Measurements from ENCODE around the gene MID2. TPM values are rescaled to one million over a fixed set of nuclear protein-coding genes. Genes with fewer than 3 reads are reported as not detected.

MID2 gene
- total RNA-seq, 1 donor from 2014 or later = 7.2 TPM

DNA sequence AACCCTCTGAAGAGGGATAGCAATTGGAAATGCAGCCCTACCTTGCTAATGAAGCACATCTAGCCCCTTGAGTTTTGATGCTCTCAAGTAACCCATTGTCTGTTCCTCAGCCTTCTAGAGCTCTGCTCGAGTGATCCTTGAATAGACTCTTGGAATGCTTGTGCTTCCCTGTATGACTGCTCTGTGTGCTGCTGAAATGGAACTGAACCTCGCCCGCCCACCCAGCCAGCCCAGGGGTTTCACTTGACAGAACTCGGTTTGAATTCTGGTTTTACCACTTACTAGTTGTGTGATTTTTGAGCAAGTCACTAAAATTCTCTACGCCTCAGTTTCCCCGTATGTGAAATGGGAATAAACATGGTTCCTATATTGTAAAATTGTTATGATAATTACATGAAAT is 77.1 kb downstream of the MID2 start:
- Mint-ChIP-seq H3K4me3 (no peak overlapping the region), H3K27me3 (no peaks in the 10 kb centered on the region), H3K4me1 (ENCODE audit: unreplicated experiment) (no peaks in the 10 kb centered on the region), H3K9me3 (no peaks in the 10 kb centered on the region), H3K27ac (no peak overlapping the region), H3K36me3 (peaks cover 4% of the 10 kb centered on the region)
- TF ChIP-seq, protein P1, sequence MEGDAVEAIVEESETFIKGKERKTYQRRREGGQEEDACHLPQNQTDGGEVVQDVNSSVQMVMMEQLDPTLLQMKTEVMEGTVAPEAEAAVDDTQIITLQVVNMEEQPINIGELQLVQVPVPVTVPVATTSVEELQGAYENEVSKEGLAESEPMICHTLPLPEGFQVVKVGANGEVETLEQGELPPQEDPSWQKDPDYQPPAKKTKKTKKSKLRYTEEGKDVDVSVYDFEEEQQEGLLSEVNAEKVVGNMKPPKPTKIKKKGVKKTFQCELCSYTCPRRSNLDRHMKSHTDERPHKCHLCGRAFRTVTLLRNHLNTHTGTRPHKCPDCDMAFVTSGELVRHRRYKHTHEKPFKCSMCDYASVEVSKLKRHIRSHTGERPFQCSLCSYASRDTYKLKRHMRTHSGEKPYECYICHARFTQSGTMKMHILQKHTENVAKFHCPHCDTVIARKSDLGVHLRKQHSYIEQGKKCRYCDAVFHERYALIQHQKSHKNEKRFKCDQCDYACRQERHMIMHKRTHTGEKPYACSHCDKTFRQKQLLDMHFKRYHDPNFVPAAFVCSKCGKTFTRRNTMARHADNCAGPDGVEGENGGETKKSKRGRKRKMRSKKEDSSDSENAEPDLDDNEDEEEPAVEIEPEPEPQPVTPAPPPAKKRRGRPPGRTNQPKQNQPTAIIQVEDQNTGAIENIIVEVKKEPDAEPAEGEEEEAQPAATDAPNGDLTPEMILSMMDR (conservative IDR thresholded peaks at IDR 0.05) = no peak
- no peak for DNase-seq (ENCODE audit: extremely low spot score, unreplicated experiment)

DNA sequence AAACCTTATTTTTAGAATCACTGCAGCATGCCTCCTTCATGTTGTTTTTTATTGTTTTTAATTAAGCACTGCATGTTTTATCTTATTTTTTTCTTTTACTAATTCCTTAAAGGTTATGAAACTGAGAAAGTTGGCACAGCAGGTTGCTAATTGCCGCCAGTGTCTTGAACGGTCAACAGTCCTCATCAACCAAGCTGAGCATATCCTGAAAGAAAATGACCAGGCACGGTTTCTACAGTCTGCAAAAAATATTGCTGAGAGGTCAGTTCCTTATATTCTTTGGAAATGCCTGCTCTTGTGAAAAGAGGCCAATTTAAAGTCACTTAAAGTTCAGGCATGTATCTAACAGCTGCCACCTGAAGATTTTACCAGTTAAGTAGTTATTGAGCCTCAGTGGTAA is 79.7 kb downstream of the MID2 start:
- H3K36me3 Mint-ChIP-seq = peaks cover 4% of the 10 kb centered on the region
- H3K27ac Mint-ChIP-seq = no peak overlapping the region
- H3K4me3 Mint-ChIP-seq = no peak overlapping the region
- no peaks in the 10 kb centered on the region for H3K4me1 Mint-ChIP-seq (ENCODE audit: unreplicated experiment)
- TF ChIP-seq, protein P1 (conservative IDR thresholded peaks at IDR 0.05) = no peak
- no peaks in the 10 kb centered on the region for H3K27me3 Mint-ChIP-seq
- no peak for DNase-seq (ENCODE audit: extremely low spot score, unreplicated experiment)
- H3K9me3 Mint-ChIP-seq = no peaks in the 10 kb centered on the region

DNA sequence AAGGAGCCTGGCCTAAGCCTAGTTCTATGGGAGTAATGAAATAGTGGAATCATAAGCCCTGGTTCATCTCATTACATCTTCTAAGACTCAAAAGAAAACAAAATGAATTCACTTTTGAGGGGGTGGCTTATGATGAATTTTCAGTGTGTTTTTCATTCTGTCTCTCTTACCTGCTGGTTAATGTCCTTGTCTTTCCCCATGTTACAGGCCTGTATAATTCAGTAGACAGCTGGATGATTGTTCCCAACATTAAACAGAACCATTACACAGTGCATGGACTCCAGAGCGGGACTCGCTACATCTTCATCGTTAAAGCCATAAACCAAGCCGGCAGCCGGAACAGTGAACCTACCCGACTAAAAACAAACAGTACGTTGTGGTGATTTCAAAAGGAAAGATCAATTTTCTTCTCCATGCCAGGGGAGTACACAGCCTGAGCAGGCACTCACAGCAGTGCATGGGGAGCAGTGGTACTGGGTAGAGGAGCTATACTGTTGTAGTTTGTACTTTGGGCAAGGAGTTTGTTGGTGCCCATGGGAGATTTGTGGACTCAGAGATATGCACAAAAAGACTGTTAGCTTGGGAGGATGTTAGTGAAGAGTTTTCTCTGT is 98.6 kb downstream of the MID2 start:
- H3K4me1 Mint-ChIP-seq (ENCODE audit: unreplicated experiment) = no peaks in the 10 kb centered on the region
- TF ChIP-seq, protein P1 (conservative IDR thresholded peaks at IDR 0.05) = no peak
- no peak for DNase-seq (ENCODE audit: extremely low spot score, unreplicated experiment)
- H3K27me3 Mint-ChIP-seq = no peaks in the 10 kb centered on the region
- no peak overlapping the region for H3K4me3 Mint-ChIP-seq
- no peak overlapping the region for H3K27ac Mint-ChIP-seq
- H3K36me3 Mint-ChIP-seq = no peaks in the 10 kb centered on the region
- no peaks in the 10 kb centered on the region for H3K9me3 Mint-ChIP-seq

DNA sequence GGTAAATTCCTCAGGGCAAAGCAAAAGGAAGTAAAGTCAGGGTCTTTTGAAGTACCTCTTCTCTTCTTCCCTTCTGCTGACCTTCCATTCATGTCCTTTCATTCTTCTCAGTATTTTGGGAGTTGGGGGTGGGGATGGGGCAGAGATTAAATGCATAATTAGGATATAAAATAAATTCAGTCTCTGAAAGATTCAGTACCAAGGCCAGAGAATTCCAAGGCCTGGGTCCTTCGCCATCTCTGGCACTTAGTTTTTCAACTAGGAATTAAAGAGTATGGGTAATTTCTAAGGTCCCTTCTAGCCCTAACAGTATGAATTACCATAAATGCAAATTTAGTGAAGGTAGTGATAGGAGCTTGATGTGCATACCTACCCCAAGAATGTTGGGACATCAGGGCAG is 108.6 kb downstream of the MID2 start:
- Mint-ChIP-seq H3K27me3 (peaks cover 31% of the 10 kb centered on the region), H3K4me3 (no peak overlapping the region), H3K4me1 (ENCODE audit: unreplicated experiment) (no peaks in the 10 kb centered on the region), H3K36me3 (no peaks in the 10 kb centered on the region), H3K27ac (no peak overlapping the region), H3K9me3 (peaks cover 4% of the 10 kb centered on the region)
- TF ChIP-seq, protein P1 (conservative IDR thresholded peaks at IDR 0.05) = no peak
- DNase-seq (ENCODE audit: extremely low spot score, unreplicated experiment) = no peak

DNA sequence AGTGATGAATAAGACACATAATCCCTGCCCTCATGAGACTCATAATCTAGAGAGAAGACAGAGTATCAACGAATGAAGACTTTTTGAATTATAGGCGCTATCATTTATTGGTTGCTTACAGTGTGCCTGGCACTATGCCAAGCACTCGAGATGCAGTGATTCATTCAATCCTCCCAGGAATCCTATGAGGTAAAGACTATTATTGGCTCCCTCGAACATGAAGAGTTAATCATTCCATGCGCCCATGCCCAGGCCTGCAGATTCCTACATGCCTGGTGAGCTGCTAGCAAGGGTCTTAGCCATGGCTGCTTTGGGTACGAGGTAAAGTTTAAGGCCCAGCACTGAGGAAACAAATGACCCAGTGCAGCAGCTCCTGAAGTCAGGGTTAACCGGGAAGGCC is 109.5 kb downstream of the MID2 start:
- peaks cover 31% of the 10 kb centered on the region for H3K27me3 Mint-ChIP-seq
- no peak for DNase-seq (ENCODE audit: extremely low spot score, unreplicated experiment)
- no peak overlapping the region for H3K27ac Mint-ChIP-seq
- TF ChIP-seq, protein P1 (conservative IDR thresholded peaks at IDR 0.05) = no peak
- no peaks in the 10 kb centered on the region for H3K4me1 Mint-ChIP-seq (ENCODE audit: unreplicated experiment)
- H3K4me3 Mint-ChIP-seq = peak overlapping the region; percentile 80
- no peaks in the 10 kb centered on the region for H3K36me3 Mint-ChIP-seq
- H3K9me3 Mint-ChIP-seq = peaks cover 4% of the 10 kb centered on the region
